ENCODE measurements around the gene TMEM235.

TMEM235 gene

GRCh38 chr17:78268191-78268874 lies 36.9 kb downstream of the TMEM235 start:
- in situ Hi-C loops (cut with MboI; ENCODE audit: low sequenced_read_pairs) = loop anchor here (10.0 to 25.0 kb wide), 2 partner anchors 166 to 731 kb away; no protein-coding TSS in a partner anchor

GRCh38 chr17:78268951-78269905 lies 37.8 kb downstream of the TMEM235 start:
- in situ Hi-C loops (cut with MboI; ENCODE audit: low sequenced_read_pairs) = loop anchor here (10.0 to 25.0 kb wide), 2 partner anchors 166 to 732 kb away; no protein-coding TSS in a partner anchor

GRCh38 chr17:78269955-78270381 lies 38.5 kb downstream of the TMEM235 start:
- in situ Hi-C loops (cut with MboI; ENCODE audit: low sequenced_read_pairs) = loop anchor here (10.0 to 25.0 kb wide), 2 partner anchors 165 to 733 kb away; no protein-coding TSS in a partner anchor

- in situ Hi-C loops (cut with MboI; ENCODE audit: low sequenced_read_pairs) = loop anchor here (25.0 kb wide), 1 partner anchor 734 kb away; no protein-coding TSS in a partner anchor
Observed at GRCh38 chr17:78271419-78272170, 40.2 kb downstream of the TMEM235 start.

GRCh38 chr17:78272181-78272913 lies 40.9 kb downstream of the TMEM235 start:
- in situ Hi-C loops (cut with MboI; ENCODE audit: low sequenced_read_pairs) = loop anchor here (25.0 kb wide), 1 partner anchor 735 kb away; no protein-coding TSS in a partner anchor

- in situ Hi-C loops (cut with MboI; ENCODE audit: low sequenced_read_pairs) = loop anchor here (25.0 kb wide), 1 partner anchor 736 kb away; no protein-coding TSS in a partner anchor
Observed at GRCh38 chr17:78272914-78273258, 41.5 kb downstream of the TMEM235 start.

GRCh38 chr17:78273813-78274212 lies 42.4 kb downstream of the TMEM235 start:
- in situ Hi-C loops (cut with MboI; ENCODE audit: low sequenced_read_pairs) = loop anchor here (25.0 kb wide), 1 partner anchor 737 kb away; no protein-coding TSS in a partner anchor

GRCh38 chr17:78275355-78275754 lies 43.9 kb downstream of the TMEM235 start:
- in situ Hi-C loops (cut with MboI; ENCODE audit: low sequenced_read_pairs) = no loop called here

GRCh38 chr17:78276098-78276887 lies 44.9 kb downstream of the TMEM235 start:
- in situ Hi-C loops (cut with MboI; ENCODE audit: low sequenced_read_pairs) = no loop called here

GRCh38 chr17:78278139-78278741 lies 46.8 kb downstream of the TMEM235 start:
- in situ Hi-C loops (cut with MboI; ENCODE audit: low sequenced_read_pairs) = no loop called here

- in situ Hi-C loops (cut with MboI; ENCODE audit: low sequenced_read_pairs) = no loop called here
Observed at GRCh38 chr17:78279360-78279990, 48.0 kb downstream of the TMEM235 start.

GRCh38 chr17:78281249-78281845 lies 49.9 kb downstream of the TMEM235 start:
- in situ Hi-C loops (cut with MboI; ENCODE audit: low sequenced_read_pairs) = loop anchor here (10.0 kb wide), 1 partner anchor 143 kb away; no protein-coding TSS in a partner anchor

GRCh38 chr17:78284146-78284545 lies 52.7 kb downstream of the TMEM235 start:
- in situ Hi-C loops (cut with MboI; ENCODE audit: low sequenced_read_pairs) = loop anchor here (10.0 kb wide), 1 partner anchor 141 kb away; no protein-coding TSS in a partner anchor

GRCh38 chr17:78289004-78289403 lies 57.6 kb downstream of the TMEM235 start:
- in situ Hi-C loops (cut with MboI; ENCODE audit: low sequenced_read_pairs) = loop anchor here (10.0 kb wide), 1 partner anchor 136 kb away; no protein-coding TSS in a partner anchor

- in situ Hi-C loops (cut with MboI; ENCODE audit: low sequenced_read_pairs) = loop anchor here (10.0 kb wide), 1 partner anchor 135 kb away; no protein-coding TSS in a partner anchor
Observed at GRCh38 chr17:78289802-78290363, 58.5 kb downstream of the TMEM235 start.
